Loucy (cell line): ENCODE data around the gene DUSP16.

ENCODE experiments used
- H2AFZ ChIP-seq: fragments of 200-600 bp; sonication (generic); 2 replicates; pipeline ENCODE4 v1.6.0; 2016; ENCODE audit warnings: antibody characterized with exemption, mild to moderate bottlenecking, low read length, moderate library complexity
- H3F3A ChIP-seq: fragments of 200-600 bp; 2 replicates; pipeline ENCODE4 v1.6.0; 2016; ENCODE audit warnings: antibody characterized with exemption, low read depth, mild to moderate bottlenecking
- H3K27me3 ChIP-seq: fragments of 200-600 bp; sonication (generic); 2 replicates; pipeline ENCODE4 v1.6.1; 2014; ENCODE audit warnings: low read length, mild to moderate bottlenecking; ENCODE audit not compliant: insufficient read depth, poor library complexity, severe bottlenecking
- H3K36me3 ChIP-seq: fragments of 200-600 bp; sonication (generic); 2 replicates; pipeline ENCODE4 v1.6.1; 2016; ENCODE audit warnings: low read length; ENCODE audit not compliant: insufficient read depth
- H3K4me1 ChIP-seq: fragments of 200-600 bp; sonication (generic); 2 replicates; pipeline ENCODE4 v1.5.1; 2014; ENCODE audit warnings: low read length, mild to moderate bottlenecking; ENCODE audit not compliant: insufficient read depth, poor library complexity, severe bottlenecking
- H3K4me2 ChIP-seq: fragments of 200-600 bp; sonication (generic); 2 replicates; pipeline ENCODE4 v1.6.0; 2014; ENCODE audit warnings: antibody characterized with exemption, low read length, low read depth, mild to moderate bottlenecking; ENCODE audit not compliant: poor library complexity, severe bottlenecking
- H3K4me3 ChIP-seq: fragments of 200-600 bp; sonication (generic); 2 replicates; pipeline ENCODE4 v1.5.1; 2014; ENCODE audit warnings: low read length, mild to moderate bottlenecking, mixed read lengths; ENCODE audit not compliant: poor library complexity, severe bottlenecking
- H3K79me2 ChIP-seq: fragments of 200-600 bp; sonication (generic); 2 replicates; pipeline ENCODE4 v1.6.1; 2014; ENCODE audit warnings: low read length; ENCODE audit not compliant: insufficient read depth
- H3K9ac ChIP-seq: fragments of 200-600 bp; sonication (generic); 2 replicates; pipeline ENCODE4 v1.6.0; 2014; ENCODE audit warnings: mild to moderate bottlenecking, low read depth, low read length, moderate library complexity; ENCODE audit not compliant: poor library complexity, severe bottlenecking
- H3K9me2 ChIP-seq: fragments of 200-600 bp; sonication (generic); replicated peaks from 2 replicates; pipeline ENCODE4 v1.6.1; 2016; ENCODE audit warnings: low read depth, low read length, mixed read lengths
- H3K9me3 ChIP-seq: fragments of 200-600 bp; sonication (generic); 2 replicates; pipeline ENCODE4 v1.6.1; 2014; ENCODE audit warnings: mild to moderate bottlenecking, antibody characterized with exemption, low read length, low read depth; ENCODE audit not compliant: insufficient read depth
- H4K20me1 ChIP-seq: fragments of 200-600 bp; sonication (generic); 2 replicates; pipeline ENCODE4 v1.6.0; 2014; ENCODE audit warnings: antibody characterized with exemption, low read length, mild to moderate bottlenecking; ENCODE audit not compliant: insufficient read depth, poor library complexity, severe bottlenecking
- CTCF ChIP-seq: fragments of 200-600 bp; sonication (generic); conservative IDR thresholded peaks from 2 replicates; pipeline ENCODE4 v1.5.1; 2014; ENCODE audit warnings: mild to moderate bottlenecking, antibody characterized with exemption, low read length
- EZH2phosphoT487 ChIP-seq: fragments of 200-600 bp; IDR thresholded peaks from 2 replicates; pipeline ENCODE4 v1.6.1; 2018; ENCODE audit warnings: antibody characterized with exemption, mild to moderate bottlenecking, moderate library complexity, borderline replicate concordance

The DUSP16 gene

DNA sequence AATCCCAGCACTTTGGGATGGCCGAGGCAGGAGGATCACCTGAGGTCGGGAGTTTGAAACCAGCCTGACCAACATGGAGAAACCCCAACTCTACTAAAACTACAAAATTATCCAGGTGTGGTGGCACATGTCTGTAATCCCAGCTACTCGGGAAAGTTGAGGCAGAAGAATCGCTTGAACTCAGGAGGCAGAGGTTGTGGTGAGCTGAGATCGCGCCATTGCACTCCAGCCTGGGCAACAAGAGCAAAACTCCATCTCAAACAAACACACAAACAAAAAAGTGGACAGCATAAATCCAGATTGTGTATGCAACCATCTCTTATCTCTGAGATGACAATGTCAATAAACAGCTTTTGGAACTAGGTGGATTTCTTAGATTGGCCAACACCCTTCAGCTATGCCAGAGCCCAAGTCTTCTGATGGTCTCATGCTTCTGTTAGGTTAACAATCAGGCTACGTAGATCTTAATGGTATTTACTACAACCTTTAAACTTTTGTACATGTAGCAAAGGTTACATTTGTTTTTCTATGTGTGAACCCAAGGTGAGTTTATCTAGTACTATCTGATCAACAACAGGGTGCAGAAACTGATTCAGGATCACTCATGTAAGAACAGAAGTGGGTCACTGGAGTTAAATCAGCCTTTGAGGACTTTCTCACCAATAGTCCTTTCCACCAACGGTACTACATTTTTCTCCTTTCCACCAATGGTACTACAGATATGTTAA, 73.7 kb downstream of the DUSP16 start:
- H4K20me1 ChIP-seq, result no peaks in the 10 kb centered on the region
- no peak overlapping the region for H3K4me2 ChIP-seq
- no peak for TF ChIP-seq CTCF
- no peak for TF ChIP-seq EZH2phosphoT487
- no peak overlapping the region for H3K9ac ChIP-seq
- no peaks in the 10 kb centered on the region for H3K4me1 ChIP-seq
- H3K79me2 ChIP-seq, result no peaks in the 10 kb centered on the region
- no peak overlapping the region for H3K4me3 ChIP-seq
- H3K9me3 ChIP-seq, result no peaks in the 10 kb centered on the region
- H3F3A ChIP-seq, result no peaks in the 10 kb centered on the region
- no peaks in the 10 kb centered on the region for H3K27me3 ChIP-seq
- H2AFZ ChIP-seq, result no peak overlapping the region
- H3K36me3 ChIP-seq, result no peaks in the 10 kb centered on the region
- no peaks in the 10 kb centered on the region for H3K9me2 ChIP-seq

- Histone ChIP-seq H3K9me2 (no peaks in the 10 kb centered on the region), H3K79me2 (no peaks in the 10 kb centered on the region), H3K9ac (no peak overlapping the region), H3K9me3 (no peaks in the 10 kb centered on the region), H3K4me2 (no peak overlapping the region), H3K4me3 (no peak overlapping the region), H3F3A (no peaks in the 10 kb centered on the region), H3K36me3 (no peaks in the 10 kb centered on the region), H3K27me3 (no peaks in the 10 kb centered on the region), H2AFZ (no peak overlapping the region), H4K20me1 (no peaks in the 10 kb centered on the region), H3K4me1 (no peaks in the 10 kb centered on the region)
- TF ChIP-seq EZH2phosphoT487 (no peak), CTCF (no peak)
These were observed 74.4 kb downstream of the DUSP16 start for GRCh38 chr12:12488296-12488695.

GRCh38 chr12:12487490-12487889, 75.2 kb downstream of the DUSP16 start:
- Histone ChIP-seq H3K9me3 (no peaks in the 10 kb centered on the region), H3K36me3 (no peaks in the 10 kb centered on the region)
- TF ChIP-seq EZH2phosphoT487 (no peak), CTCF (no peak)

More at GRCh38 chr12:12487490-12487889, 75.2 kb downstream of the DUSP16 start:
- no peaks in the 10 kb centered on the region for H3K79me2 ChIP-seq
- no peaks in the 10 kb centered on the region for H3K4me1 ChIP-seq
- no peaks in the 10 kb centered on the region for H3K27me3 ChIP-seq
- H3K4me3 ChIP-seq, result no peak overlapping the region
- H4K20me1 ChIP-seq, result no peaks in the 10 kb centered on the region
- H3F3A ChIP-seq, result no peaks in the 10 kb centered on the region
- no peaks in the 10 kb centered on the region for H3K9me2 ChIP-seq
- no peak overlapping the region for H3K9ac ChIP-seq
- no peak overlapping the region for H2AFZ ChIP-seq
- H3K4me2 ChIP-seq, result no peak overlapping the region
